HG03521 (cell line): ENCODE data around the gene ASIC2.

Experiments used
- ATAC-seq: cut with Tn5 transposase; IDR thresholded peaks from one replicate; pipeline ENCODE4 v1.9.1; 2021; ENCODE audit warnings: mild to moderate bottlenecking, moderate library complexity; ENCODE audit not compliant: unreplicated experiment

Gene ASIC2

DNA sequence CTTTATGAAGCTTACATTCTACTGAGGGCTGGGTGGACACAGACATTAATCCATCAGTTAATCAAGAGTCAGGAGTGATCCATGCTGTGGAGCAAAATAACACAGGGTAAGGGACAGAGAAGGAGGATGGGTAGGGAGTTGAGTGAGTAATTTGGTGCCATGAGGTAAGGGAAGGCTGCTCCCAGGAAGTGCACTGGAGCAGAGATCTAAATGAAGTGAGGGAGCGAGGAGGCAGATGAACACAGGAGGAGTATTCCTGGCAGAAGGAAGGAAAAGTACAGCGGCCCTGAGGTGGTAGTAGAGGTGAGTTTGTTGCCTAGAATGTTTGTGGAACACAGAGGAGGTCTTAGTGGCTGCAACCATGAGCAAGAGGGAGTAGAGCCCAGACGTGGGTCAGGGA is 34.8 kb downstream of the ASIC2 start:
- no peak for ATAC-seq

DNA sequence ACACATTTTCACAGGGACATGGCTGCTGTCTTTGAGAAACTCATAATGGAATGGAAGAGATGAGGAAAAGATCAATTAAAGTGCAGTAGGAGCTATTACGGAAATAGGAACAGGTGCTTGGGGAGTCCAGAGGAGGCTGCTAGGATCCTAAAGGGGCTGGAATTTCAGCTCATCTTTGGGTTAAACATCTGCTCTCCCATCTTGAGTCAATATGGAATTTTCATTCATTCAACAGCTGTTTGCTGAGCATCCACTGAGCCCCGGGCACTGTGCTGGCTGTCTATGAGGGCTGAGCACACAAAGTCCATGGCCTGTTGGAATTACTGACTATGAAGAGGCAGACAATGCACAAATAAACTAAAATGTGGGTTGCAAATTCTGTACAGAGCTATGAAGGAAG is 47.9 kb downstream of the ASIC2 start:
- no peak for ATAC-seq

DNA sequence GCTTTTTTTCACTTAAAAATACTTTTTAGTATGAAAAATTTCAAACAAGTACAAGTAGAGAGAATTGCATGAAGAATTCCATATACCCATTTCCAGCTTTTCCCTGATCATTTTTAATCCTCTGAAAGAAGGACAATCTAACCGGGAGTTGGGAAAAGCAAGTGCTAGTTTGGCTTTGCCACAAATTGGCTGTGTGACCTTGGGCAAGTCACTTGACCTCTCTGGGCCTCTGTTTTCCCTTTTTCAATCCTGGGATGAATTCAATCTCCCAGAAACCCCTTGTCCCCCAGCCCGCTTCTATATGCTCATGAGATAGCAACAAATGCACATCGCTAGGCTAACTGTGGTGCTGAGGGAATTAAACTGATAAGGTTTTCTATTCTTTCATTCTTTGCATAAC is 49.4 kb downstream of the ASIC2 start:
- ATAC-seq, result no peak

DNA sequence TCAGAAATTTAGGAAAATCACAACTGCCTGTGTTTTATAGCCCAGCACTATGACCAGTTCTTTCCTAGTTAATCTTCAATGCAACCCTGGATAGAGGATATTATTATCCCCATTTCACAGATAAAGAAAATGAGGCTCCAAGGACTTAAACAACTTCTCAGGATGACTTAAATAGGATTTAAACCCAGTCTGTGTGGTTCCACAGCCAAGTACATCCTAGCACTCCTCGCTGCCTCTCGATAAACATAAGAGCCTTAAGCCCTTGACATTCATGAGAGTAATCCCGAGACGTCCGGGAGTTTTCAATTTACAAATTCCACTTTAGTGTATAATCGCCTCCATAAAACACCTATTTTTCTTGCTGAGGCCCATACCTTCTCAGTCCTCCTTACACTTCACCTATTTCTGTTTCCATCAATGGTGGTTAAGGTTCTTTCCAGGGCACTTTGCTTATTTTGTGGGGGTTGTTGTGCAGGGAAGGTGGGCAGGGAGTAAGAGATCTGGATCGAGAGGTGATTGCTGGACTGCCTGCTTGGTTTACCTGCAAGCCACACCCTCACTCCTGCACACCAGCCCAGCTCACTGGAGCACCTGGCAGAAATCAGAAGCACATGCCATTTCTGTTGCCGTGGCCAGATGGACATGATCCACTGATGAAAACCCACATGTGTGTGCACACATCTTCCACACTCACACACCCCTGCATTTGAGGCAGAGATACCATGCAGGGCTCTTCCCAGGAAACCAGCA is 50.5 kb downstream of the ASIC2 start:
- ATAC-seq, result no peak

DNA sequence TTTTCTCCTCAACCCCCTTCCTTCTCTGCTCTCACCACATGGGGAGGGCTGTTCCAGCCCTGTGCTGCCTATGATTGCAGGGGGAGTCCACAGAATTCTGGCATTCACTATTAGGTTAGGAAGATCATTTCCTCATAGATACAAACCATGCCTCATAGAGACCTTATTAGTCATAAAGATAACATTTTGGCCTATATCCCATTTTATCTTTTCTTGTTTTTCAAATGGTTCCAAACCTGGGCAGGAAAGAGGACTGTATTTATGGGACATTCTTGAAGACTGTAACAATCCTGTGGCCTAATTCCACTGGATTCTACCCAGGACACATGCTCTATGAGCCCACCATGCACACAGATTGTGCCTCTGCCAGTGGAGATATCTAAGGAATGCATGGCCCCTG is 51.7 kb downstream of the ASIC2 start:
- no peak for ATAC-seq

DNA sequence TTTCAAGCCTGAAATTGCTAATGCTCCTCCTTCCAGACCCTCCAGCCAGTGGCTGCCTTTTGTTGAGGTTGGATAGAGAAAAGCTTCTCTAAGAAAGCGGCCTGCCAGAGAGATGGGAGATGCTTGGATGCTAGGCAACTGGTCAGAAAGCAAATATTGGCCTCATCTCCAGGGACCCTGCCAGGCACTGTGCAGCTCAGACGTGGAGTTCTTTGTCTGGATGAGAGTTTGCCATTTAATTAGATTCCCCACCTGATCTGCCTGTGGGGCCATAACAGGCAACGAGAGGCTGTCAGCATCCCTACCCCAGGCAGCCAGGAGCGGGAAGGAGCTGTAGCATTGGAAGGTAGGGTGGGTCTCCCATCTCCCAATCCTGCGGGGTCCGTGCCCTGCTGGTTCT is 52.7 kb downstream of the ASIC2 start:
- no peak for ATAC-seq

DNA sequence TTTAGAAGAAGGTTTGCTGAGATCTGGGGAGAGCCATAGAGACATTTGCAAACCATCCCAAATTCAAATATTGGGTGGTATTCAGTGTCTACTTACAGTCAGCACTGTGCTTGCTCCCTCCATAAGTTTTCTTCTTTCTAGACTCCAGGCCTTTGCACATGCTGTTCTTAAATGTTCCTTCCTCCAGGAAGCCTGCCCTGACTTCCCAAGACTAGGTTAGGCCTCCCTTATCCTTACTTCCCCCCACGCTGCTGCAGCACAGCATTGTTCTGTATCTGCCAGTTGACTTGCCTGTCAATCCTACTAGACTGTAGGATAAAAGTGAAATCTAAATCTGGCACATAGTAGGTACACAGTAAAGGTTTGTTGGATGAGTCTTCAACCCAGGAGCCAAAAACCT is 53.4 kb downstream of the ASIC2 start:
- no peak for ATAC-seq

DNA sequence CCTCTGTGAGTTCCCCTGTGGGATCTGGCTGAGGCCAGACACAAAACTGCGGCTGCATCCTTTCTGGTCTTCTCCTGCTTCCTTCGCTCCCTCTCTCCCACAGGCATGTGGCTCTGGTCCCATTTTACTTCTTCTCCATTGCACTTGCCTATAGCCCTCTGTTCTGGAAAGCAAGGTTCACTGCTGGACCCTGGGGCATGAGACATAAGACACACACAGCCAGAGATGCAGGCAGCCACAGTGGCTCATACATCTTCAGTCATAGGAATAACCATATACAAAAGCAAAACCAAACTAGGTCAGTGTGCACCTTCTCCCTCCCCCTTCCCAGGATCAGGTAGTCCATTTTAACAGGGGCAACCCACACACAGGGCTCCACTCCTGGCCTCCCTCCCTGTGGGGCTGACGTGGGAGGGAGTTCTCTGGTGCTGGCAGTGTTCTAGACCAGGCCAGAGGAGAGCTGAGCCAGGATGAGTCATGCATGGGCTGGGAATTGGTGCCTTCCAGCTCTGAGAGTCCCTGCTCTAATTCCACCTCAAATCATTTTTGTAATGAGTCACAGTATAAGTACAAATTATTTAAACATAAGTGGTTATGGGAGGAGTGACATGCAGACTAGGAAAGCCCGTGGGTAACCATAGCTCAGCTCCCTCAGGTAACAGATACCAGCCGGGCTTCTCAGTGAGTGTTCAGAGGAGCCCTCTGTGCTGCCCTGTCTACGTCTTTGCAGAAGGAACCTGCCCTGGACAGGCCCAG is 58.0 kb downstream of the ASIC2 start:
- ATAC-seq, result no peak

DNA sequence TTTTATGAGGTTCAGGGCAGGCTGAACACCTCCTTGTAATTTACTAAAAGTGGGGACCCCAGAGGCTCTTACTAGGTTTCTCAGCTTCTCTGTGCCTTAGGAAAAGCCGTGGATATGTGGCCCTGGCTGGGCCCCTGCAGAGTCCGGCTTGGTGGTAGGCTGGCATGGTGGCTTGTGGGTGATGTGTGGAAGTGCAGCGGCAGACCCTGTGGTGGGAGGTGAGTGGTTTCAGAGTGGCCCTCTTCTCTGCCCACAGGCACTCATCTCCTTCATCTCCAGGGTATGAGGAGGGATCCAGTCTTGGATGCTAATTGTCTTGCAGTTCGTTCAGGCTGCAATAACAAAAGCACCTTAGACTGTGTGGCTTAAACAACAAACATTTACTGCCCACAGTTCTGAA is 58.9 kb downstream of the ASIC2 start:
- no peak for ATAC-seq

DNA sequence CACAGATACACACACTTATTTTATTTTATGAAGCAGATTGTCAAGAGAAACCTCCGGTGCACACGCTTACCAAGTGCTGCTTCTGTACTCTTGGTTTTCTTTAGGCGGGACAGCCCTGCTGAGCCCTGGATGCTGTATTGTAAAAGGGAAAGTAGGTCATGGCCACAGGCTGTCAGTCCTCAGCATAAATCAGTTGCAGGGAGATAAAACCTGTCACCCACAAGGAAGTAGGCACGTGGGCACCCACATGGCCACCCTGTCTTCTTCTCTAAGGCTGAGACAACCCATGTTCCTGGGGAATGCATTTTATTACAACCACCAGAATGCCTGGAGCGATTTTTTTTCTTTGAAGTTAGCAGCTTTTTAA is 59.3 kb downstream of the ASIC2 start:
- no peak for ATAC-seq

DNA sequence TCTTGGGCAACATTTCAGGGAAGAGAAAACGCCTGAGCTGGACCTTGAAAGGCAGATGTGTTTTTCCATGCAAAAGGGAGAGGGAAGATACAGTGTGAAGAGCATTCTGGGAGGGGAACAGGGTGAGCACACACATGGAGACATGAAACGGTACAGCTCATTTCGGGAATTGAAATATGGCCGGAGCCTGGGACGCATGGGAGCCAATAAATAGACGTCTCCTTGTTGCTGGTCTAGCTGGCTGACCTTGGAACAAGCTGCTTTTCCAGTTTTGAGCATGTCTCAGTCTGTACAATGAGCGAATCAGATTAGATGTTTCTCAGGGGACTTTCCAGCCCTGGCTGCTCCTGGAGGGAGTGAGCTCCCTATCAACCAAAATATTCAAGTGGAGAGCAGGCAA is 63.6 kb downstream of the ASIC2 start:
- no peak for ATAC-seq

DNA sequence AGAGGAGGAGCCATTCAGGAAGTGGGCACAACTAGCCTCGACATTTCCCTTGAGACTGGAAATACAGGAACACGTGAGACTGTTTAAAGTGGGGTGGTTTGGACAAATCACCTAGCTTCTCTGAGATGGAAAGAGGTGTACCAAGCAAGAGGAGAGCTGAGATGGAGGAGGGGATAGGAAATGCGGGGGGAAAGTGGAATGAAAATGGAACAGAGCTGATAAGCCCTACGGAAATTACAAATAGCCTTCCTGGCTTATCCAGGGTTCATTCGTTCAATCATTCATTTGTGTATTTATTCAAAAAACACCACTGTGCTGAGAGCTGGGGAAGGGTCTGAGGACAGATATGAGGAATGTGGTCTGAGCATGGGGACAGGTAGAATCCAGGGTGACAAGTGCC is 64.1 kb downstream of the ASIC2 start:
- no peak for ATAC-seq

DNA sequence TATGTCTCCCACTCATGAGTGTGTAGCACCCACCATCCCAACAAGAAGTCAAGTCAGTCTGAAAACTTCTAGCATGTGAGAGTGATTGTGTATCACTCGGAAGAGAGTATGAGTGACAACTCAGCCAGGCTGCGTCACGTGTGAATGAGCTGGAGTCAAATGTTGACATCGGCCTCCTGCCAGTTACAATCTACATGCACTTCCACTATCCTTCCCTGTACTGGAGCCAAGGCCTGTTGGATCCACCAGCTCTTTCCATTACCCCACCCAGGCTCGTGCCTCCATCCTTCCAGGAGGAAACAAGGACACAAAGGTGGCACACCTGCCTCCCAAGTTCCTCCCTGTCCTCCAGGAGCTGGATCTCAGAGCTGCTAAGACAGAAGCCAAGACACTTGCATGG is 64.5 kb downstream of the ASIC2 start:
- ATAC-seq, result no peak

DNA sequence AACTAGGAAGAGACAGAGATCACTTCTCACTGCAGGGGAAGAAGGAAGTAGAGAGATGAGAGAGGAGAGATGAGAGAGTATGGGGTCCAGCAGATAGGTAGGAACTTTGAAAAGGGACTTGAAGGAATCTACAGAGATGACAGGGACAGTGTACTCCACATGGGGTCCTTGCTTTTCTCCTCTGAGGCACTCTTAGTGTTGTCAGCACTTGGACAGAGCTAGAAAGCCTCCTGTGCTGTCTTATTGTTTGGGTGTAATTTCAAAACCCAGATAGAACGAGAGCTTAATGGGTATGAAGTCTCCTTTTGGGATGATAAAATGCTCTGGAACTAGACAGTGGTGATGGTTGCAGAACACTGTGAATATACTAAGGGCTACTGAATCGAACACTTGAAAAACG is 65.2 kb downstream of the ASIC2 start:
- no peak for ATAC-seq

DNA sequence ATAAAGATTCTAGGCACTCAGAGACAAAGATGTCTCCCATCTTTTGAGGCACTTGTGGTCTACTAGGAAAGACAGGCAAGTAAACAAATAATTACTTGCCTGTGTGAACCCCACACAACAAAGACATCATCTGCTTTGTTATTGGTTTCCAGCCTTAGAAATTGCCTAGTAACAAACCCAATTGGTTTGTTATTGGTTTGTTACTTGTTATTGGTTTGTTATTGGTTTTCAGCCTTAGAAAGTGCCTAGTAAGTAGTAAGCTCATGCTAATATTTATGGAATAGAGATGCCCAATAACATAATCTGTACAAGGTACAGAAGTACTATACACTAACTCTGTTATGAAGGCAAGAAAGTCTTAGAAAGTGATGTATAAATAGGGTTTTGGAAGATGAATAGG is 67.1 kb downstream of the ASIC2 start:
- no peak for ATAC-seq

DNA sequence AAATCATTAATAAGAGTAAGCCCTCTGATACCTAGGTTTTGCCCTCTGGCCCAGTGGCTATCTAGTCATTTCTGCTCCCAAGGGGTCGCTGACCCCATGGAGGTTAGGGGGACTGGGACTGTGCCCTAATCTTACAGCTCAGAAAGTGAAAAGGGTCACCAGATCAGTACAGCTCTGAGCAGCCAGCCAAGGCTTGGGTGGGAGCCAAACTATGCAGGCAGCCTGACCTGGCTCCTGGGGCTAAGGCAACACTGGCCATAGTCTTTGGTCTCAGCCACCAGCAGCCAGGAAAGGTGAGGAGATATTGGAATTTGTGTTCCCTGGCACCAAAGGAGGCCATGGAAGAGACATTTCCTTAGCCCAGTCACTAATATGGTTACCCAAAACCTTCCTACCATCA is 67.6 kb downstream of the ASIC2 start:
- no peak for ATAC-seq

DNA sequence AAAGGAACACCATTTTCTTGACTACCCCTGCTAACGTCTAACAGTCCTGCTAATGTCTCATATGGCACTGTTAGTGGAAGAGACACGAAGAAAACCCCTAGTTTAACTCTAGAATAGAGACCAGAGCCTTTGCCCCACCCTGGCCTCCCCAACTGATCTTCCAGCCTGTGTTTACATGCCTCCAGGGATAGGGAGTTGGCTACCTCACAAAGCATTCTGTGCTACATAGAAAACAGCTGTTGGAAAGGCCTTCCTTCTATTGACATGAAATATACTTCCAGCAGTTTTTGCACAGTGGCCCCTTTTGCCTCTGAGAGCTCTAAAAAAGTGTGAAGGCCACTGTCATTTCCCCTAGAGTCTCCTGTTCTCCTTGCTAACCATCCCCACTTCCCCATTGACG is 73.1 kb downstream of the ASIC2 start:
- no peak for ATAC-seq

DNA sequence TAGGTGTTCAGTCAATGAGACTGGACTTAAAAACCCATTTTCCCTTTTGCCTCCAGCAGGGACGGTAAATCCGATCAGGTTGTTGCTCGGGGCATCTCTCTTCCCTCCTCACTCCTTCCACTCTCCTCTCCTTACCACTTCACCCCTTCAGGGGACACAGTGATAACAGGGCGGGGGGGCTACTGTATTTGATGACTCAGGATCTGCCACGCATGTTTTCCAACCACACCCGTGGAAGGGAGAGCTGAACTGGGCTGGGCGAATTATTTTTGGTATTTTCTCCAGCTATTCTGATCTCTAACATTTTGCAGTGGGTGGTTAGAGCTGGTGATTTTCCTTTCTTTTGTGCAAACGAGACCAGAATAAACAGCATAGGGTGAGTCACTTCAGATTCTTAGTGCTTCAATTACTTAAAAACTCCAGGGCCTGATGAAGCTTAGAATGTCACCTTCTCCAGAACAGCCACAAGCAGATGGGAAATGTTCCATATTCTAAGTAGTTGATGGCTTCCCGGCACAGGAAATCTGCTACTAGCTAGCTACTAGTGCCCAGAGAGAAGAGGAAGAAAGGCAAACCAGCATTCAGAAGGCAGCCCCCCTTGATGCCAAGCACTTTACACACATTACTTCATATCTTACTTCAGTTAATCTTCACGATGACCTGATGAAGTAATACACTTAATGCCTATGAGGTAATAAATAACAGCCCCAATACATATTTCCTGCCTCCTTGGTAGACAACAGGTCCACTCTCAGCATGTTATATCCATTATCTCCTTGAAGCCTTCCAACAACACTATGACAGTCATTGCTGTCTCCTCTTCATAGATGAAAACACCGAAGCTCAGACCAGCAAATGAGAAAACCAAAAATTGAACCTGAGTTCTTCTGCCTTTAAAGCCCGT is 74.1 kb downstream of the ASIC2 start:
- no peak for ATAC-seq

DNA sequence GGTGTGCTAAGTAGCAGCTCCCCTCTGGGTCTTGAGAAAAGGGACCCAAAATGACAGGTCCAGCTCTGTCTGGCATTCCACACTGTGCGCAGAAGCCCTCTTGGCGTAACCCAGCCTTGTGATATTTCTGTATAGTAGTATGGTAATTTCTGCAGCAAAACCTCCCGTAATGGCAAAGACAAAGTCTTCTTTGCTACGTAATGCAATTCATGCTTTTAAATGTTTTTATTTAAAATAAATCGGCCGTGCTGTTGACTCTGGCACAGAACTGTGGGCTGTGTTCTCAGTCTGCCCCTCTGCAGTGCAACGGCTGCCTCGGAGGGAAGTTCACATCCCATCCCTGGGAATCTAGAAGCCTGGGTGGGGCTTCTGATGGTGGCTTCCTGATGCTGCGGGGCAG is 75.2 kb downstream of the ASIC2 start:
- no peak for ATAC-seq

DNA sequence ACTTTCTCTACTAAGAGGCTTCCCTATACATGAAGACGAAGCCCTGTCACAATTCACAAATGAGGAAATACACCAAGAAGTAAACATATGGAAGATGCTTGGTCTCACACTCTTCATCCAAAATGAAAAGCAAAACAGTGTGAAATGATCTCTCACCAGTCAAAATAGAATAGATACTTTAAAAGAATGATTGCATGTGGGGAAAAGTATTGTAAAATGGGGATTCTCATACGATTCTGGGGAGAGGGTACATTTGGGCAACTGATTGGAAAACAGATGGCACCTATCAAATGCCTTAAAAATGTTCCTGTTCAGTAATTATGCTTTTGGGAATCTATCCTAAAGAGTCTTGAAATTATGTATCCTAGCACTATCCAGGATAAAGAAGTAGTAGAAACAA is 78.1 kb downstream of the ASIC2 start:
- no peak for ATAC-seq

DNA sequence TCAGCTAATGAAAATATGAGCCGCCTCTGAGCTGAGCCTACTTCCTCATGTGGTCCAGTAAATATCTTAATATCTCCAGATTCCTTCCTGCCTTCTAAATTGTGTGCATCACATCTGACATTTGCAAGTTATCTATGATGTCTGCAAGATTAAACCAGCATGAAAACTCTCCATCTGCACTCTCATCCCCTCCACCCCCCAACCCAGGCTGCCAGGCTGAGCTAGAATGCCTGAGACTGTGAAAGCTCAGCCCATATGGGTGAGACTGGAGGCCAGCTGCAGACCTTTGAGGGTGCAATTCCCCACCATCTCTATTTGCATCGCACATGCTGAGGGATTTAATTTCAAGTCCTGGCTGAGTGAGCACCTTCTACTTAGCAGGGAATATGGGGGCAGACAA is 82.8 kb downstream of the ASIC2 start:
- ATAC-seq, result no peak

DNA sequence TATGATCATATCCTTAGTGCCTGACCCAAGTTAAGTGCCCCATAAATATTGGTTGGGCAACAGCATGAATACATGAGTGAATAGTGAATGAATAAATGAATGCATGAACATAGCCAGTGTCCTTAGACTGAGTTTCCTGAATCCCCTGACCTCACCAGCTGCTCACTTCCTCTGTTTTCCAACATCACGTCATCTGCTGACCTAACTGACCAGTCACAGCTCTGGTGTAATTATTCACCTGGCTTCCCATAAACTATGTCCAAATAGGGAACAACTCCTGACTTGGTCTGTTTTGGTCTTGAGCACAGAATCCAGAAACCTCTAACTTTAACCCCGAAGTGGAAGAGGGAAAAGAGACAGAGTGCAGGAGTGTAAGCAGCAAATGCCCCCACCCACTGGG is 83.4 kb downstream of the ASIC2 start:
- ATAC-seq, result no peak
